HCT116 (cell line): ENCODE measurements around the gene TIMM17A. TPM values are rescaled to one million over a fixed set of nuclear protein-coding genes. Genes with fewer than 3 reads are reported as not detected.

Experiments used
- ATAC-seq: fragments of 200-7000 bp; cut with Tn5 transposase; 2 replicates; pipeline ENCODE4 v1.9.1; 2020; ENCODE audit warnings: mild to moderate bottlenecking, moderate library complexity
- BruUV-seq: library from RNA; stranded (reverse); fragments of 400-500 nt; replicated peaks from 2 replicates; lab custom pipeline; 2021; lab: Mats Ljungman, UMichigan
- CTCF ChIA-PET: fragments of 300-600 bp; sonication (Branson Sonifier 250); formaldehyde crosslinking; loops from one replicate; lab custom pipeline; 2021; ENCODE audit warnings: antibody characterized with exemption; lab: Charles Lee
- POLR2A ChIA-PET: fragments of 300-600, 350-600 bp; sonication (Branson Sonifier 250); formaldehyde crosslinking; loops from one replicate; lab custom pipeline; 2021; ENCODE audit warnings: antibody characterized with exemption; lab: Charles Lee
- RAD21 ChIA-PET, 2 experiments: fragments of 300-600 bp; sonication (Branson Sonifier 250); formaldehyde crosslinking; loops; one replicate each; lab custom pipeline; 2023; ENCODE audit warnings: low total read pairs in 2 of 2; ENCODE audit not compliant: uncharacterized antibody in 2 of 2, unreplicated experiment in 2 of 2, low non-redundant PET in 1 of 2; lab: Charles Lee
- DNase-seq: peaks from one replicate; pipeline ENCODE4 v3.0.0-alpha.2; 2010; ENCODE audit warnings: low read depth, low spot score
- H2AFZ ChIP-seq: fragments of 200-600 bp; shearing (Covaris generic), sonication (generic); 2 replicates; pipeline ENCODE4 v1.6.1; 2017; ENCODE audit warnings: low read depth, mixed run types, mixed read lengths, antibody characterized with exemption, low read length; ENCODE audit not compliant: poor library complexity, severe bottlenecking
- H3K27ac ChIP-seq: 2 replicates; pipeline ENCODE4 v1.5.1; 2012; ENCODE audit warnings: low read depth, low read length
- H3K27me3 ChIP-seq: fragments of 200-600 bp; sonication (generic); 2 replicates; pipeline ENCODE4 v1.6.1; 2016; ENCODE audit warnings: mixed run types, low read length, mixed read lengths; ENCODE audit not compliant: insufficient read depth
- H3K36me3 ChIP-seq, 2 experiments: fragments of 200-500 bp in 1 of 2; fragments of 200-600 bp in 1 of 2; sonication (Bioruptor generic) in 1 of 2; sonication (generic) in 1 of 2; 2 replicates each; pipeline versions ENCODE4 v1.5.1 to v1.6.1; 2014 to 2016; ENCODE audit warnings: low read length in 2 of 2, inconsistent platforms in 1 of 2, mixed read lengths in 1 of 2, mixed run types in 1 of 2; ENCODE audit not compliant: insufficient read depth in 2 of 2, control insufficient read depth in 1 of 2
- H3K4me1 ChIP-seq, 2 experiments: fragments of 200-600 bp in 1 of 2; sonication (generic) in 1 of 2; 2 replicates each; pipeline versions ENCODE4 v1.5.1 to v1.6.1; 2012 to 2017; ENCODE audit warnings: low read length in 2 of 2, inconsistent platforms in 1 of 2, mild to moderate bottlenecking in 1 of 2, mixed read lengths in 1 of 2, mixed run types in 1 of 2, moderate library complexity in 1 of 2; ENCODE audit not compliant: insufficient read depth in 2 of 2, control insufficient read depth in 1 of 2
- H3K4me2 ChIP-seq: fragments of 200-600 bp; sonication (generic); 2 replicates; pipeline ENCODE4 v1.6.1; 2017; ENCODE audit warnings: mixed run types, low read length, mixed read lengths
- H3K4me3 ChIP-seq, 2 experiments: fragments of 200-600 bp in 1 of 2; sonication (generic) in 1 of 2; replicated peaks in 1 of 2; 2 replicates each; pipeline ENCODE4 v1.5.1; 2011 to 2016; ENCODE audit warnings: low read length in 2 of 2, control low read depth in 1 of 2, low read depth in 1 of 2, mild to moderate bottlenecking in 1 of 2, mixed read lengths in 1 of 2, mixed run types in 1 of 2
- H3K79me2 ChIP-seq: fragments of 200-600 bp; sonication (generic); 2 replicates; pipeline ENCODE4 v1.6.1; 2017; ENCODE audit warnings: mild to moderate bottlenecking, mixed run types, low read length, moderate library complexity, mixed read lengths; ENCODE audit not compliant: insufficient read depth
- H3K9ac ChIP-seq: fragments of 200-600 bp; sonication (generic); 2 replicates; pipeline ENCODE4 v1.6.1; 2016; ENCODE audit warnings: low read length, mixed read lengths
- H3K9me2 ChIP-seq: fragments of 200-600 bp; sonication (generic), shearing (Covaris generic); 2 replicates; pipeline ENCODE4 v1.6.1; 2017; ENCODE audit warnings: mixed run types, mild to moderate bottlenecking, moderate library complexity; ENCODE audit not compliant: insufficient read depth
- H3K9me3 ChIP-seq, 2 experiments: fragments of 200-500 bp in 1 of 2; fragments of 200-600 bp in 1 of 2; sonication (Bioruptor generic) in 1 of 2; sonication (generic) in 1 of 2; 2 replicates each; pipeline ENCODE4 v1.6.1; 2014 to 2017; ENCODE audit warnings: low read length in 2 of 2, mixed read lengths in 2 of 2, inconsistent platforms in 1 of 2, low read depth in 1 of 2, mild to moderate bottlenecking in 1 of 2, mixed run types in 1 of 2, moderate library complexity in 1 of 2; ENCODE audit not compliant: control insufficient read depth in 1 of 2, insufficient read depth in 1 of 2
- H4K20me1 ChIP-seq: fragments of 200-600 bp; sonication (generic), shearing (Covaris generic); 2 replicates; pipeline ENCODE4 v1.6.1; 2017; ENCODE audit warnings: mixed run types, mild to moderate bottlenecking, moderate library complexity; ENCODE audit not compliant: insufficient read depth
- CBX3 ChIP-seq: IDR thresholded peaks from 2 replicates; pipeline ENCODE4 v1.6.1; 2012; ENCODE audit warnings: low read depth
- CEBPB ChIP-seq: IDR thresholded peaks from 2 replicates; pipeline ENCODE4 v1.6.1; 2012; ENCODE audit warnings: low read depth
- CTCF ChIP-seq, 3 experiments: fragments of 200-600 bp in 1 of 3; sonication (generic) in 1 of 3; IDR thresholded peaks in 2 of 3; conservative IDR thresholded peaks in 1 of 3; 2 replicates each; pipeline ENCODE4 v1.5.1; 2012 to 2017; ENCODE audit warnings: low read depth in 2 of 3, low read length in 2 of 3, antibody characterized with exemption in 1 of 3, borderline replicate concordance in 1 of 3, control low read depth in 1 of 3, mild to moderate bottlenecking in 1 of 3, mixed read lengths in 1 of 3, mixed run types in 1 of 3, moderate library complexity in 1 of 3; ENCODE audit not compliant: insufficient read depth in 1 of 3
- EGR1 ChIP-seq: IDR thresholded peaks from 2 replicates; pipeline ENCODE4 v1.6.1; 2012; ENCODE audit warnings: low read depth
- ELF1 ChIP-seq: IDR thresholded peaks from 2 replicates; pipeline ENCODE4 v1.6.1; 2012; ENCODE audit warnings: low read depth, borderline replicate concordance
- EZH2phosphoT487 ChIP-seq: fragments of 200-600 bp; IDR thresholded peaks from 2 replicates; pipeline ENCODE4 v1.6.1; 2018; ENCODE audit warnings: antibody characterized with exemption, borderline replicate concordance
- FOSL1 ChIP-seq: IDR thresholded peaks from 2 replicates; pipeline ENCODE4 v1.6.1; 2012; ENCODE audit warnings: low read depth
- JUND ChIP-seq: IDR thresholded peaks from 2 replicates; pipeline ENCODE4 v1.6.1; 2012
- MAX ChIP-seq: IDR thresholded peaks from 2 replicates; pipeline ENCODE4 v1.6.1; 2012
- POLR2A ChIP-seq: IDR thresholded peaks from 2 replicates; pipeline ENCODE4 v1.7.0; 2011; ENCODE audit warnings: borderline replicate concordance; ENCODE audit not compliant: insufficient read depth, insufficient read length; ENCODE audit errors: extremely low read depth
- RAD21 ChIP-seq: IDR thresholded peaks from 2 replicates; pipeline ENCODE4 v1.6.1; 2012; ENCODE audit warnings: low read depth, mild to moderate bottlenecking
- REST ChIP-seq: IDR thresholded peaks from 2 replicates; pipeline ENCODE4 v1.6.1; 2012; ENCODE audit warnings: low read depth
- SP1 ChIP-seq: IDR thresholded peaks from 2 replicates; pipeline ENCODE4 v1.6.1; 2012; ENCODE audit warnings: low read depth
- SRF ChIP-seq: IDR thresholded peaks from 2 replicates; pipeline ENCODE4 v1.6.1; 2012; ENCODE audit warnings: low read depth
- TCF7L2 ChIP-seq: IDR thresholded peaks from 2 replicates; pipeline ENCODE4 v1.7.0; 2011; ENCODE audit warnings: borderline replicate concordance, inconsistent platforms; ENCODE audit not compliant: insufficient read depth, insufficient read length; ENCODE audit errors: extremely low read depth
- ZBTB33 ChIP-seq: IDR thresholded peaks from 2 replicates; pipeline ENCODE4 v1.6.1; 2011; ENCODE audit warnings: mild to moderate bottlenecking, low read length, moderate library complexity; ENCODE audit not compliant: insufficient replicate concordance; ENCODE audit errors: extremely low read depth
- ZFX ChIP-seq: fragments of 450-650 bp; IDR thresholded peaks from 2 replicates; pipeline ENCODE4 v1.6.1; 2017
- intact Hi-C: fragments of 100-400 bp; cut with micrococcal nuclease; formaldehyde crosslinking; loops from 2 replicates; pipeline ENCODE4 v1.10.0; 2022
- total RNA-seq: library from RNA; stranded (reverse); gene quantifications from one replicate; pipeline ENCODE4 v1.2.1, GENCODE V29; 2021; ENCODE audit not compliant: unreplicated experiment

TIMM17A gene
- total RNA-seq, 1 experiment from 2014 or later: 100 TPM

GRCh38 chr1:201989354-201990128, 34.2 kb downstream of the TIMM17A start:
- CTCF ChIA-PET: no interaction called here

More at GRCh38 chr1:201989354-201990128, 34.2 kb downstream of the TIMM17A start:
- ChIA-PET RAD21 (no interaction called here), POLR2A (no interaction called here)
- Histone ChIP-seq H3K4me1 (peaks cover 0 to 3% of the 10 kb centered on the region in 2 experiments; a peak in 1 of 4 replicates), H3K4me3 (no peak overlapping the region), H3K79me2 (peaks cover 25% of the 10 kb centered on the region), H3K36me3 (peaks cover 41 to 44% of the 10 kb centered on the region in 2 experiments), H3K27ac (no peak overlapping the region), H4K20me1 (no peaks in the 10 kb centered on the region), H3K4me2 (no peak overlapping the region), H2AFZ (no peak overlapping the region), H3K9me2 (no peaks in the 10 kb centered on the region), H3K27me3 (no peaks in the 10 kb centered on the region), H3K9me3 (no peaks in the 10 kb centered on the region), H3K9ac (no peak overlapping the region)
- DNase-seq (no peak), ATAC-seq (no peak)
- no TSS peak for BruUV-seq
- TF ChIP-seq MAX (no peak), ZBTB33 (no peak), REST (no peak), POLR2A (no peak), ELF1 (no peak), TCF7L2 (no peak), SP1 (no peak), CTCF (IDR thresholded peaks at IDR 0.05 in 2 of 3, conservative IDR thresholded peaks at IDR 0.05 in 1 of 3; ENCODE audit: borderline replicate concordance in 1 of 3, insufficient read depth in 1 of 3, low read depth in 2 of 3, low read length in 2 of 3) (no peak), EGR1 (no peak), CEBPB (no peak), JUND (no peak), FOSL1 (no peak), RAD21 (no peak), EZH2phosphoT487 (no peak), ZFX (no peak), SRF (no peak), CBX3 (no peak)
- intact Hi-C loops: no loop called here
